IPS DF 4.7 (cell line): ENCODE results near the gene ETFB.

ENCODE experiments used
- DNase-seq: peaks from one replicate; pipeline ENCODE4 v3.0.0-alpha.2; 2013; ENCODE audit warnings: low spot score; ENCODE audit errors: extremely low read depth

The ETFB gene

DNA sequence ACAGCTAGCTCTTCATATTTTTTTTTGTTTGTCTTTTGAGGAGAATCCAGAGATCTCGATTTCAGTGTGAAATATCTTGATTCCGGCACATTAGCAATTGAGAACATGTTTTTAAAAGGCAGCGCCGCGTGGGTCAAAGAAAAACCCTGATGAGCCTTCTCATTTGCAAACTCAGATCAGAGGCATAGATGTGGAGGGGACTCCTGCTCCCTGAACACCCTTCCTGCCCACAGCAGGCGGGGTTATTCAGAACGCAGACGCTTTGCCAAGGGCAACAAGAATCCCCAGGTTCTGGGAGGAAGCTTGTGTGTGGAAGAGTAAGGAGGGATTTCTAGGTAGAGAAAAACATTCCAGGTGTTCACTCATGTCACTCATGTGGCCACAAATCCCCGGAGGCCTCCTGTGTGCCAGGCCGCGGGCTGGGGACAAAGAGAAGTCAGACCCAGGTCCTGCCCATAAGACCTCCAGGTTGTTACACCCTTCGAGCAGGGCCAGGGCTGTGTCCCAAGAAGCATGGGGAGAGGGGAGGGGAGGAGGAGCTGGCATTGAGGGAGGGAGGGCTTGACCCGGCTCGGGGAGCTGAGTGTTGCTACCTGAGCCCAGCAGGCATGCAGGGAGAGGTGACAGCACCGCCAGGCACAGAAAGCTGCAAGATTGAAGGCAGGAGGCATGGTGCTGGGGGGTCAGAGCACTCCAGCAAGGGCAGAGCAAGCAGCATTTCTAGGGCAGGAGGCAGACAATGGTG lies 70.6 kb downstream of the ETFB start:
- no peak for DNase-seq
